AG04450 (cell line): ENCODE measurements around the gene GRM4. TPM values are rescaled to one million over a fixed set of nuclear protein-coding genes. Genes with fewer than 3 reads are reported as not detected.

ENCODE experiments used
- CTCF ChIA-PET: fragments of 300-600, 350-600 bp; formaldehyde crosslinking; extraction: SDS; loops from one replicate; lab custom pipeline; 2022; ENCODE audit warnings: antibody characterized with exemption, inconsistent platforms; lab: Charles Lee
- POLR2A ChIA-PET: fragments of 350-600 bp; formaldehyde crosslinking; extraction: SDS; loops from one replicate; lab custom pipeline; 2021; ENCODE audit warnings: antibody characterized with exemption, inconsistent platforms; lab: Yijun Ruan, JAX
- DNase-seq: peaks from one replicate; pipeline ENCODE4 v3.0.0-alpha.2; 2011; ENCODE audit warnings: low read depth, low spot score
- H3K27ac ChIP-seq: one replicate; pipeline ENCODE4 v1.5.1; 2012; ENCODE audit warnings: low read depth, low read length, control low read depth
- H3K27me3 ChIP-seq: one replicate; pipeline ENCODE4 v1.6.0; 2012; ENCODE audit warnings: low read length; ENCODE audit not compliant: control insufficient read depth, insufficient read depth
- H3K4me3 ChIP-seq: 2 replicates; pipeline ENCODE4 v1.5.1; 2011; ENCODE audit warnings: mild to moderate bottlenecking, low read depth, low read length, control low read depth
- H3K9me3 ChIP-seq: 2 replicates; pipeline ENCODE4 v1.5.1; 2012; ENCODE audit warnings: low read length; ENCODE audit not compliant: control insufficient read depth, insufficient read depth
- polyA plus RNA-seq: library from polyadenylated mRNA; depleted of rRNA; stranded (reverse); fragments of >200 nt; gene quantifications from 2 replicates; pipeline ENCODE4 v1.2.3, GENCODE V29; 2011
- TF ChIP-seq, protein P1 (sequence below): IDR thresholded peaks from 2 replicates; pipeline ENCODE4 v1.5.1; 2011; ENCODE audit warnings: low read depth, low read length, control low read depth, inconsistent platforms

GRM4 gene
- polyA plus RNA-seq, 1 experiment: not detected

DNA sequence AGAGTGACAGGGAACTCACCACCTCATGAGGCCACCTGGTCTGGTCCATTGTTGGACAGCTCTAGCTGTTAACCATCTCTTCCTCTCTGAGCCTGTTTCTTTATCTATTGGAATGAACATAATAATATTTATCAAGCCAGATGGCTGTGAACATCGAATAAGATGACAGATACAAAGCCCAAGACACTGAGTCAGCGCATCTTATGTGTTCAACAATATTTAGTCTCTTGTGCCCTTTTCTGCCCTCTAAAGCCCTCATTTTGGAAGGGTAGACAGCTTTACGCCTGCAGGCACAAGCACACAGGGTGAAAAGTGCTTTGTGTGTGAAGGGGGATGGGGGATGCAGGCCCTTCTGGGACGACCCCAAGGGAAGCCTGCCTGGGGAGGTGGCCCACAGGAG is 164.0 kb downstream of the GRM4 start:
- no peak for DNase-seq
- ChIA-PET POLR2A (no interaction called here), CTCF (no interaction called here)
- Histone ChIP-seq H3K9me3 (no peaks in the 10 kb centered on the region), H3K4me3 (no peak overlapping the region), H3K27me3 (peaks cover 30% of the 10 kb centered on the region), H3K27ac (no peak overlapping the region)
- TF ChIP-seq, protein P1, sequence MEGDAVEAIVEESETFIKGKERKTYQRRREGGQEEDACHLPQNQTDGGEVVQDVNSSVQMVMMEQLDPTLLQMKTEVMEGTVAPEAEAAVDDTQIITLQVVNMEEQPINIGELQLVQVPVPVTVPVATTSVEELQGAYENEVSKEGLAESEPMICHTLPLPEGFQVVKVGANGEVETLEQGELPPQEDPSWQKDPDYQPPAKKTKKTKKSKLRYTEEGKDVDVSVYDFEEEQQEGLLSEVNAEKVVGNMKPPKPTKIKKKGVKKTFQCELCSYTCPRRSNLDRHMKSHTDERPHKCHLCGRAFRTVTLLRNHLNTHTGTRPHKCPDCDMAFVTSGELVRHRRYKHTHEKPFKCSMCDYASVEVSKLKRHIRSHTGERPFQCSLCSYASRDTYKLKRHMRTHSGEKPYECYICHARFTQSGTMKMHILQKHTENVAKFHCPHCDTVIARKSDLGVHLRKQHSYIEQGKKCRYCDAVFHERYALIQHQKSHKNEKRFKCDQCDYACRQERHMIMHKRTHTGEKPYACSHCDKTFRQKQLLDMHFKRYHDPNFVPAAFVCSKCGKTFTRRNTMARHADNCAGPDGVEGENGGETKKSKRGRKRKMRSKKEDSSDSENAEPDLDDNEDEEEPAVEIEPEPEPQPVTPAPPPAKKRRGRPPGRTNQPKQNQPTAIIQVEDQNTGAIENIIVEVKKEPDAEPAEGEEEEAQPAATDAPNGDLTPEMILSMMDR: no peak

DNA sequence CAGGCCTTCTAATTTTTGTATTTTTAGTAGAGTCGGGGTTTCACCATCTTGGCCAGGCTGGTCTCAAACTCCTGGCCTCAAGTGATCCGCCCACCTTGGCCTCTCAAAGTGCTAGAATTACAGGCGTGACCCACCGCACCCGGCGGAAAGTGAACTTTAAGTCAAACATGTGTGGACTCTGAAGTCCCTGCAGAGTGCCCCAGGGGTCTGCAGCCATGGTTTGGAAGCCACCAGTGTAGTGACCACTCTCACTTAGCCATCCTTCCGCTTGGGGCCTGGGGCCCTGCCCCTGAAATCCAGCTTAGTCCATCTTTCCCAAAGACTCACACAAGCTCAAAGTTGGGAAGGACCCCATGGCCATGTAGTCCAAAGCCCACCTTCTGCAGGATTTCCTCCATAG is 164.5 kb downstream of the GRM4 start:
- Histone ChIP-seq H3K27me3 (peaks cover 35% of the 10 kb centered on the region), H3K4me3 (no peak overlapping the region), H3K27ac (no peak overlapping the region), H3K9me3 (no peaks in the 10 kb centered on the region)
- CTCF ChIA-PET: no interaction called here
- no peak for DNase-seq
- TF ChIP-seq, protein P1: no peak
- POLR2A ChIA-PET: no interaction called here

DNA sequence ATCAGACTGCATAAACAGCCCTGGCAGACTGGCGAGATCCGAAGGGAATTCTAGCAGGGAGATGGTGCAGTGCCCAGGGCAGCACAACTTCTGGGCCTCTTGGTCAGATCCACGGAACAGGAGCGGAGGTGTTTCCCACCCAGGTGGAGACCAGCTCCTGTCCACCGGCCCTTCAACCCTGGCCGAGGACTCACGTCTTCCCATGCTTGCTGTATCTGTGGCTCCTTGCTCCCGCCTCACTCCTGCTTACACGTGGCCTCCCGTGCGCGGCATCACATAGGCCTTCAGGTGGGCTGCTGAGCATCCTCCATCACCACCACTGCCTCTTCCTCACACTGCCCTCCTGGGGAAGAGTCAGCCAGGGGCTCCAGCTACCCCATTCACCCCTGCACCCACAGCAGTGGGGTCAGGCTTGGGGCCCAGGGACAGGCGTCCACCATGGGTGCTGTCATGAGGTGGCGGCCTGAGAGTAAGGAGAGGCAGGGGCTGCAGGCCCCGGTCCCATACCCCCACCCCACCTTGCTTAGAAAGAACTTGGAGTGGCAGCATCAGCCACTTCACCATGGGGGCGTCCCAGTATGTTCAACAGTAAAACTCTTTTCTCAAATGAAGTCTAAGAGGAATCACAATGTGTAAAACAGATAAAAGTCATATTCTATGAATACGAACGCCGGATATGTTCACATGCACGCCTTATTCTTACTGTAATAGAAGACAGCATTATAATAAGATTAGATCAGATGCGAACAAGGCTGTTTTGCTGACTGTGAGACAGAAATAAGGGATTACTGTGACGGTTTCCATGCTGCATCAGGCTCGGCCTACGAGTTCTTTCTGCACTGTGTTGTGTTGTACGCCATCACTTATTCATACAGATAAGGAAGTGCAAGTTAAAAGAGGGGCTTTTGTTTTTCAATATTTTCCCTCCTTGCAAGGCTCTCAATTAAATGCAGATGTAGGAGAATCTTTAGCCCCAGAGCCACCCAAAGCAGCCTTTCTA is 165.4 kb downstream of the GRM4 start:
- Histone ChIP-seq H3K27me3 (peaks cover 41% of the 10 kb centered on the region), H3K9me3 (no peaks in the 10 kb centered on the region), H3K27ac (no peak overlapping the region), H3K4me3 (no peak overlapping the region)
- CTCF ChIA-PET: no interaction called here
- TF ChIP-seq, protein P1: no peak
- DNase-seq: no peak
- POLR2A ChIA-PET: no interaction called here

DNA sequence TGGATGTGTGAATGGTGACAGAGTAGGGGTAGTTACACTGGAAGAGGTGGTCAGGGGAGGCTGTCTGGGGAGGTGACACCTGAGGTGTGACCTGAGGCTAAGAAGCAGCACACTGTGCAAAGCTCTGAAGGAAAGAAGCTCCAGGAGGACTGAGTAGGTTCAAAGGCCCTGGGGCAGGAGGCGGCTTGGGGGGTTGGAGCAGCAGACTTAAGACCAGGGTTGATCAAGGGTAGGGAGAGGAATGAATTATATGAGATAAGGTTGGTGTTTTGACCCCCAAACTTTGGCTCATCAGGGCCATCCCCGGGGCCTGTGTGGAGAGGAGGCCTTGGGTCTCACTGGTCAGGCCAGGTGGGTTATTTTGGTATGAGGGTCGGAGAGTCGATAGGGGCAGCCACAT is 166.1 kb downstream of the GRM4 start:
- POLR2A ChIA-PET: no interaction called here
- TF ChIP-seq, protein P1: no peak
- H3K4me3 ChIP-seq: no peak overlapping the region
- peaks cover 42% of the 10 kb centered on the region for H3K27me3 ChIP-seq
- no peak overlapping the region for H3K27ac ChIP-seq
- no peaks in the 10 kb centered on the region for H3K9me3 ChIP-seq
- CTCF ChIA-PET: no interaction called here
- DNase-seq: no peak
